Measurements from ENCODE around the gene SLC4A3.

DNA sequence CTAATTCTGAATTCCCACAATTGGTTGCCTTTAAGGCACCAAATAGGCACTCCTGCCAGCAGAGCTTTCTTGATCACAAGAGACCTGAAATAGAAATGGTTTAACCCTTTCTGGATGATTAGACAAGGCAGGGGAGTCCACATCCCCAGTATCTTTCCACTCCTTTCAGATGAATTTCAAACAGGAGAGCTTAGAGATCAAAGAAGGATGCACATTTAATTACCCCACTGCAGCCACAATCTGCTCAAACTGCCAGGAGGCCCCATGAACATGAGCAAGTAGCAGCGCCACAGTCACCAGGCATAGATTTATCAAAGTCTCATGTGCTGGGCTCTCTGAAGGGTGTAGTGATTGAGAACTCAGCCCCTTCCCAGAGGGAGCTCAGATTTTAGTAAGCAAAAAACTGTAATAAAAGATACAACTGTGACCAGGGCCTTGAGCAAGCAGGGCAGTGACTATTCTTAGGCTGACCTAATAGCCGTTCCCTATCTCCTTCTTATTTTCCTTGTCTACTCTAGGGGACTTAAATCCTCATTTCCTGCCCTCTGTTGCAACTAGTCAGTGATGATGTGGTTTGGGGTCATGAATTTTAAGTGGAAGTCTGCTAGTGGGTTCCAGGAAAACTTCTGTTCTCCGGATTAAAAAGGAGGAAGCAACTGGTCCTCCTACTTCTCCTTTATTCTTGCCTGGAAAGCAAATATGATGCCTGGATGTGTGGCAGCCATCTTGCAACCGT, 53.7 kb downstream of the SLC4A3 start:
- TF ChIP-seq YY1 (IDR thresholded peaks at IDR 0.05; ENCODE audit: insufficient read depth, insufficient read length) (no peak), SUZ12 (IDR thresholded peaks at IDR 0.05; ENCODE audit: extremely low read depth, insufficient read depth, insufficient read length) (no peak), ZNF274 (IDR thresholded peaks at IDR 0.05; ENCODE audit: low read depth, low read length) (no peak)
